DOHH2 (cell line): ENCODE data around the gene CTDSP1.

Source experiments
- H3F3A ChIP-seq: fragments of 200-600 bp; sonication (generic), shearing (Covaris generic); 2 replicates; pipeline ENCODE4 v1.6.0; 2016; ENCODE audit warnings: antibody characterized with exemption, mild to moderate bottlenecking; ENCODE audit not compliant: control insufficient read depth, insufficient read depth
- H3K27ac ChIP-seq: fragments of 200-600 bp; sonication (generic); 2 replicates; pipeline ENCODE4 v1.5.1; 2014; ENCODE audit warnings: low read depth, mild to moderate bottlenecking, low read length, moderate library complexity
- H3K27me3 ChIP-seq: fragments of 200-600 bp; sonication (generic); 2 replicates; pipeline ENCODE4 v1.6.1; 2014; ENCODE audit warnings: mild to moderate bottlenecking, low read length, mixed read lengths; ENCODE audit not compliant: control insufficient read depth
- H3K36me3 ChIP-seq: fragments of 200-600 bp; sonication (generic); 2 replicates; pipeline ENCODE4 v1.6.1; 2014; ENCODE audit warnings: mild to moderate bottlenecking, low read length, moderate library complexity, mixed read lengths; ENCODE audit not compliant: control insufficient read depth
- H3K4me1 ChIP-seq: fragments of 200-600 bp; sonication (generic); 2 replicates; pipeline ENCODE4 v1.6.1; 2014; ENCODE audit warnings: mild to moderate bottlenecking, low read length, mixed read lengths; ENCODE audit not compliant: control insufficient read depth
- H3K4me2 ChIP-seq: fragments of 200-600 bp; sonication (generic); 2 replicates; pipeline ENCODE4 v1.6.0; 2014; ENCODE audit warnings: mild to moderate bottlenecking, low read length, moderate library complexity
- H3K4me3 ChIP-seq: fragments of 200-600 bp; sonication (generic); 2 replicates; pipeline ENCODE4 v1.5.1; 2014; ENCODE audit warnings: mild to moderate bottlenecking, low read length, mixed read lengths
- H3K79me2 ChIP-seq: fragments of 200-600 bp; sonication (generic); 2 replicates; pipeline ENCODE4 v1.6.1; 2014; ENCODE audit warnings: mild to moderate bottlenecking, low read length, mixed read lengths; ENCODE audit not compliant: control insufficient read depth
- H3K9me2 ChIP-seq: fragments of 200-600 bp; sonication (generic); replicated peaks from 2 replicates; pipeline ENCODE4 v1.6.1; 2014; ENCODE audit warnings: mild to moderate bottlenecking, low read length, mixed read lengths; ENCODE audit not compliant: control insufficient read depth
- H3K9me3 ChIP-seq: fragments of 200-600 bp; sonication (generic); 2 replicates; pipeline ENCODE4 v1.6.1; 2014; ENCODE audit warnings: antibody characterized with exemption, low read length, mixed read lengths; ENCODE audit not compliant: control insufficient read depth, insufficient read depth
- H4K20me1 ChIP-seq: fragments of 200-600 bp; sonication (generic); 2 replicates; pipeline ENCODE4 v1.6.0; 2014; ENCODE audit warnings: low read depth, mild to moderate bottlenecking, antibody characterized with exemption, low read length, moderate library complexity; ENCODE audit not compliant: control insufficient read depth, insufficient read depth
- CTCF ChIP-seq: fragments of 200-600 bp; sonication (generic); IDR thresholded peaks from one replicate; pipeline ENCODE4 v1.5.1; 2014; ENCODE audit warnings: antibody characterized with exemption, mild to moderate bottlenecking, low read depth, low read length; ENCODE audit not compliant: poor library complexity, severe bottlenecking
- EZH2phosphoT487 ChIP-seq: fragments of 200-600 bp; sonication (generic); IDR thresholded peaks from 2 replicates; pipeline ENCODE4 v1.6.1; 2017; ENCODE audit warnings: borderline replicate concordance, mild to moderate bottlenecking, antibody characterized with exemption, low read length, moderate library complexity, mixed read lengths

The CTDSP1 gene

DNA sequence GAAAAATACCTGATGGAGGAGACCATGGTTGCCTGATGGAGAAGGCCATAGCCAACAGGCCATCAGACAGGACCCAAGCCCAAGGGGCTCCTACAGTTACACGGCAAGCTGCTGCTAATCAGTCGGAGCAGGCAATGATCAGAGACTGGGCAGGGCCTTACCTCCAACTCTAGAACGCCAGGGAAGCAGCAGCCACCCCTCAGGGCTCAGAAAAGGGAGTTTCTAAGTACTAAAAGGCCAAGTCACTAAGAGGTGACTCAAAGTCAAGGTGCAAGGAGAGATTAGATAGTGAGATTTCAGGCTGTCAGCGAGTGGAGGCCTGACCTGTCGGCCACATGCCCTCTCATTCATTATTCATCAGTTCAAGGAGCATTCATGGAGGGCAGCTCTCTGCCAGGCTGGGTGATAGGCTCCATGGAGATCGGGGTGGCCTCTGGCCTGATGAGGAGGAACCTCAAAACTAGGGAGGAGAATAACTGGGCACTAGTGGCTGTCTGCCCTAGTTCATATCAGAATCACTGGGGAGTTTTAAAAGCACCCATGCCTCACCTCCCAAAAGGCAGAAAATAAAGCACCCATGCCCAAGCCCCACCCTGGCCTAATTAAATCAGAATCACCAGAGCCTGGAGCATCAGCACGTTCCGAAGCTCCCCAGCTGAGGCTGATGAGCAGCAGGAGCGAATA lies 22.9 kb downstream of the CTDSP1 start:
- no peaks in the 10 kb centered on the region for H3F3A ChIP-seq
- H3K4me1 ChIP-seq, result no peaks in the 10 kb centered on the region
- H3K9me2 ChIP-seq, result no peaks in the 10 kb centered on the region
- TF ChIP-seq EZH2phosphoT487 (no peak), CTCF (no peak)
- H3K79me2 ChIP-seq, result no peaks in the 10 kb centered on the region
- no peak overlapping the region for H3K4me2 ChIP-seq
- no peaks in the 10 kb centered on the region for H3K9me3 ChIP-seq
- H3K4me3 ChIP-seq, result no peak overlapping the region
- H3K27me3 ChIP-seq, result no peaks in the 10 kb centered on the region
- H3K36me3 ChIP-seq, result no peaks in the 10 kb centered on the region
- no peak overlapping the region for H3K27ac ChIP-seq
- no peaks in the 10 kb centered on the region for H4K20me1 ChIP-seq

DNA sequence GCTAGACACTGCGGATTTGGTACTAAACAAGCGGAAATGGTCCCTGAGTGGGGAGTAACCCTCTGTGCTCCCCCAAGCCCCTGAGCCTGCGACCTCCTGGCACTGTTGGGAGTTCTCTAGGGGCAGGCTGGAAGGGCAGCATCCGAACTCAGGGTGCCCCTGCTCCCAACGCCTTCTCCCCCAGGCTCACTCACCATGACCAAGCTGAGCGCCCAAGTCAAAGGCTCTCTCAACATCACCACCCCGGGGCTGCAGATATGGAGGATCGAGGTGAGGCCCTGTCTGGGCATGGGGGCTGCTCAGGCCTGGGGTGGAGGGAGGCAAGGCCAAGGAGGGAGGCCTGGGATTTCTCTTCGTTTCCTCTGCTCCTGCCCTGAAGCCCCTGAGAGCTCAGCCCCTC lies 23.9 kb downstream of the CTDSP1 start:
- no peak overlapping the region for H3K27ac ChIP-seq
- H3K4me1 ChIP-seq, result no peaks in the 10 kb centered on the region
- no peaks in the 10 kb centered on the region for H3K9me2 ChIP-seq
- H4K20me1 ChIP-seq, result no peaks in the 10 kb centered on the region
- no peaks in the 10 kb centered on the region for H3K36me3 ChIP-seq
- no peaks in the 10 kb centered on the region for H3F3A ChIP-seq
- H3K4me2 ChIP-seq, result no peak overlapping the region
- H3K79me2 ChIP-seq, result no peaks in the 10 kb centered on the region
- no peaks in the 10 kb centered on the region for H3K27me3 ChIP-seq
- H3K9me3 ChIP-seq, result no peaks in the 10 kb centered on the region
- TF ChIP-seq CTCF (no peak), EZH2phosphoT487 (no peak)
- no peak overlapping the region for H3K4me3 ChIP-seq

GRCh38 chr2:218425531-218425930 lies 25.9 kb downstream of the CTDSP1 start:
- Histone ChIP-seq H3K79me2 (no peaks in the 10 kb centered on the region), H3K9me3 (no peaks in the 10 kb centered on the region), H3K4me3 (no peak overlapping the region), H3K36me3 (no peaks in the 10 kb centered on the region), H3F3A (no peaks in the 10 kb centered on the region), H4K20me1 (no peaks in the 10 kb centered on the region), H3K9me2 (no peaks in the 10 kb centered on the region), H3K27ac (no peak overlapping the region), H3K27me3 (no peaks in the 10 kb centered on the region), H3K4me1 (no peaks in the 10 kb centered on the region), H3K4me2 (no peak overlapping the region)
- no peak for TF ChIP-seq EZH2phosphoT487
- no peak for TF ChIP-seq CTCF
